Spleen (tissue), 11 donors: ENCODE data around the gene ZNF580. TPM values are rescaled to one million over a fixed set of nuclear protein-coding genes. Genes with fewer than 3 reads are reported as not detected.

ENCODE experiments used
- DNase-seq: peaks from one replicate; pipeline ENCODE4 v3.0.0-alpha.2; 2020
- H3K27ac ChIP-seq, 8 donors: fragments of 200-600 bp; sonication (generic) in 7 of 8; 1 replicate in 4 of 8; 2 replicates in 4 of 8; pipeline versions ENCODE4 v1.5.0 to v1.8.0; 2016 to 2021; ENCODE audit warnings: inconsistent platforms in 4 of 8, mild to moderate bottlenecking in 4 of 8, moderate library complexity in 1 of 8
- H3K27me3 ChIP-seq, 7 donors: fragments of 200-600 bp; sonication (generic) in 6 of 7; replicated peaks in 1 of 7; 1 replicate in 4 of 7; 2 replicates in 3 of 7; pipeline versions ENCODE4 v1.5.0 to v1.8.0; 2016 to 2021; ENCODE audit warnings: inconsistent platforms in 3 of 7, mild to moderate bottlenecking in 1 of 7
- H3K36me3 ChIP-seq, 6 donors: fragments of 200-600 bp; sonication (generic) in 5 of 6; 1 replicate in 4 of 6; 2 replicates in 2 of 6; pipeline versions ENCODE4 v1.5.0 to v1.8.0; 2016 to 2021; ENCODE audit warnings: inconsistent platforms in 2 of 6
- H3K4me1 ChIP-seq, 6 donors: fragments of 200-600 bp; sonication (generic) in 5 of 6; 1 replicate in 3 of 6; 2 replicates in 3 of 6; pipeline versions ENCODE4 v1.5.0 to v1.8.0; 2016 to 2021; ENCODE audit warnings: inconsistent platforms in 3 of 6
- H3K4me3 ChIP-seq, 8 donors: fragments of 200-600 bp; sonication (generic) in 7 of 8; 1 replicate in 4 of 8; 2 replicates in 4 of 8; pipeline versions ENCODE4 v1.5.0 to v1.8.0; 2016 to 2021; ENCODE audit warnings: inconsistent platforms in 4 of 8, mild to moderate bottlenecking in 4 of 8, moderate library complexity in 2 of 8
- H3K9me3 ChIP-seq, 8 donors: fragments of 200-600 bp; sonication (generic) in 7 of 8; 1 replicate in 4 of 8; 2 replicates in 4 of 8; pipeline versions ENCODE4 v1.5.0 to v1.8.0; 2016 to 2021; ENCODE audit warnings: inconsistent platforms in 4 of 8
- CTCF ChIP-seq, 11 experiments: fragments of 200-600 bp in 7 of 11; fragments of 450-650 bp in 4 of 11; sonication (generic) in 4 of 11; IDR thresholded peaks in 8 of 11; conservative IDR thresholded peaks in 3 of 11; 1 replicate in 7 of 11; 2 replicates in 4 of 11; pipeline versions ENCODE4 v1.4.0 to v1.8.0; 2016 to 2021; ENCODE audit warnings: antibody characterized with exemption in 11 of 11, inconsistent platforms in 4 of 11, mild to moderate bottlenecking in 1 of 11
- POLR2A ChIP-seq, 3 donors: fragments of 450-650 bp; IDR thresholded peaks; one replicate each; pipeline ENCODE4 v1.5.1; 2017; ENCODE audit warnings: antibody characterized with exemption in 3 of 3, mild to moderate bottlenecking in 1 of 3
- POLR2AphosphoS5 ChIP-seq, 3 donors: sonication (generic); formaldehyde crosslinking; IDR thresholded peaks; one replicate each; pipeline ENCODE4 v1.5.1; 2017; ENCODE audit warnings: antibody characterized with exemption in 3 of 3
- WGBS, 5 donors: extraction: QIAGEN DNeasy Blood & Tissue Kit in 3 of 5; methylation state at CpG; one replicate each; pipeline versions ENCODE4 v1.1.5 to v1.1.7; 2013 to 2018; 5-methylcytosine and 5-hydroxymethylcytosine counted together
- intact Hi-C: fragments of 100-400 bp; cut with DNase I; formaldehyde crosslinking; loops from one replicate; pipeline ENCODE4 v1.15.0; 2023; ENCODE audit warnings: low total_unique reads
- polyA plus RNA-seq, 3 donors: library from polyadenylated mRNA; stranded (reverse); fragments of 200-250 nt; gene quantifications; one replicate each; pipeline ENCODE4 v1.2.1, GENCODE V29; 2013
- total RNA-seq, 7 donors: library from RNA; depleted of rRNA in 3 of 7; stranded (reverse); fragments of >200 nt in 3 of 7; fragmentation: NEBNext Ultra II Directional in 4 of 7; extraction: Animal tissue kit (Norgen Biotek cat#: 25700) in 4 of 7; gene quantifications; one replicate each; pipeline versions ENCODE4 v1.1.0 to v1.2.1, GENCODE V29; 2016 to 2021
- donor health status: healthy with polysubstance abuse.
- donor health status: DM: no; HTN: no; CAD: no; lungs with moderate emphysema.
- donor health status: DM: no; HTN: no; CAD: no.
- donor health status: Bipolar disorder and iron deficiency.
- donor health status: healthy.
- donor health status: DM: no; HTN: no; CAD: no.
- donor health status: DM: yes; HTN: yes; CAD: no.

Gene ZNF580
- total and polyA plus RNA-seq, 10 donors: 18.9 to 58.7 (median 32.5) TPM

- H3K27me3 ChIP-seq: no peaks in the 10 kb centered on the region
- peak overlapping the region; percentile 87 to 99 (median 95) for H3K27ac ChIP-seq
- no peaks in the 10 kb centered on the region for H3K9me3 ChIP-seq
- H3K4me3 ChIP-seq: peak overlapping the region; percentile 59 to 98 (median 86)
- peaks cover 51 to 96% (median 74%) of the 10 kb centered on the region in 6 donors for H3K4me1 ChIP-seq
- WGBS, 5 donors: 27 to 42% (median 33%) methylated on average over 16 to 17 of the region's 17 CpGs
- peaks cover 0 to 79% (median 53%) of the 10 kb centered on the region in 6 donors for H3K36me3 ChIP-seq
- intact Hi-C loops: no loop called here
- DNase-seq: no peak
- no peak for TF ChIP-seq CTCF (IDR thresholded peaks at IDR 0.05 in 8 of 11, conservative IDR thresholded peaks at IDR 0.05 in 3 of 11)
- TF ChIP-seq POLR2AphosphoS5 (IDR thresholded peaks at IDR 0.05): no peak
- no peak for TF ChIP-seq POLR2A (IDR thresholded peaks at IDR 0.05)
These were observed 33.6 kb downstream of the ZNF580 start for GRCh38 chr19:55674459-55674840.

- Histone ChIP-seq H3K4me1 (peaks cover 57 to 96% (median 77%) of the 10 kb centered on the region in 6 donors), H3K27me3 (no peaks in the 10 kb centered on the region), H3K9me3 (no peaks in the 10 kb centered on the region), H3K4me3 (peak within 1 kb of the TSS; percentile 59 to 98 (median 86)), H3K36me3 (peaks cover 0 to 79% (median 53%) of the 10 kb centered on the region in 6 donors), H3K27ac (peak within 1 kb of the TSS; percentile 87 to 99 (median 95))
- TF ChIP-seq CTCF (IDR thresholded peaks at IDR 0.05 in 8 of 11, conservative IDR thresholded peaks at IDR 0.05 in 3 of 11) (peak in 3 of 11 experiments; percentile 3 to 39 (median 26)), POLR2AphosphoS5 (IDR thresholded peaks at IDR 0.05) (peak; percentile 93 to 97 (median 94)), POLR2A (IDR thresholded peaks at IDR 0.05) (peak in 1 of 3 donors; percentile 29)
- DNase-seq: peak; percentile 99
- 1 to 2% (median 2%) methylated on average over 37 to 101 of the region's 101 CpGs for WGBS, 5 donors
- intact Hi-C loops: no loop called here
These were observed 34.2 kb downstream of the ZNF580 start, which contains the start of gene EPN1 for GRCh38 chr19:55674841-55675660. TSS of gene EPN1 (plus strand) at chr19:55675226. CDS start at chr19:55678628, 3,402 bp downstream.

- Histone ChIP-seq H3K4me3 (peak overlapping the region; percentile 59 to 98 (median 86)), H3K27ac (peak overlapping the region; percentile 87 to 99 (median 95)), H3K27me3 (no peaks in the 10 kb centered on the region), H3K9me3 (no peaks in the 10 kb centered on the region), H3K4me1 (peaks cover 63 to 96% (median 79%) of the 10 kb centered on the region in 6 donors), H3K36me3 (peaks cover 0 to 79% (median 53%) of the 10 kb centered on the region in 6 donors)
- intact Hi-C loops: no loop called here
- TF ChIP-seq POLR2AphosphoS5 (IDR thresholded peaks at IDR 0.05): no peak
- no peak for TF ChIP-seq POLR2A (IDR thresholded peaks at IDR 0.05)
- TF ChIP-seq CTCF (IDR thresholded peaks at IDR 0.05 in 8 of 11, conservative IDR thresholded peaks at IDR 0.05 in 3 of 11): no peak
- DNase-seq: no peak
- 11 to 17% (median 13%) methylated on average over 16 of the region's 16 CpGs for WGBS, 5 donors
These were observed 35.0 kb downstream of the ZNF580 start for GRCh38 chr19:55675661-55676354.
